HG03064 (cell line): ENCODE results near the gene MTX1.
A peak's percentile ranks its signal among the peaks of the same experiment; 100 is the strongest.
"Not testable (repeated sequence)": the region's sequence is repeated elsewhere in the genome, so short reads cannot be mapped to it uniquely, and the experiment has no call there.

Experiments
- ATAC-seq: cut with Tn5 transposase; IDR thresholded peaks from one replicate; pipeline ENCODE4 v1.9.1; 2021; ENCODE audit warnings: low read depth; ENCODE audit not compliant: unreplicated experiment

The MTX1 gene, protein sequence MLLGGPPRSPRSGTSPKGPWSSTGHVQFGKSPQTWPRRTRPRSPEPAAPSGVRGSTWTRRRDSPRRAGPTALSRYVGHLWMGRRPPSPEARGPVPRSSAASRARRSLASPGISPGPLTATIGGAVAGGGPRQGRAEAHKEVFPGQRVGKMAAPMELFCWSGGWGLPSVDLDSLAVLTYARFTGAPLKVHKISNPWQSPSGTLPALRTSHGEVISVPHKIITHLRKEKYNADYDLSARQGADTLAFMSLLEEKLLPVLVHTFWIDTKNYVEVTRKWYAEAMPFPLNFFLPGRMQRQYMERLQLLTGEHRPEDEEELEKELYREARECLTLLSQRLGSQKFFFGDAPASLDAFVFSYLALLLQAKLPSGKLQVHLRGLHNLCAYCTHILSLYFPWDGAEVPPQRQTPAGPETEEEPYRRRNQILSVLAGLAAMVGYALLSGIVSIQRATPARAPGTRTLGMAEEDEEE

DNA sequence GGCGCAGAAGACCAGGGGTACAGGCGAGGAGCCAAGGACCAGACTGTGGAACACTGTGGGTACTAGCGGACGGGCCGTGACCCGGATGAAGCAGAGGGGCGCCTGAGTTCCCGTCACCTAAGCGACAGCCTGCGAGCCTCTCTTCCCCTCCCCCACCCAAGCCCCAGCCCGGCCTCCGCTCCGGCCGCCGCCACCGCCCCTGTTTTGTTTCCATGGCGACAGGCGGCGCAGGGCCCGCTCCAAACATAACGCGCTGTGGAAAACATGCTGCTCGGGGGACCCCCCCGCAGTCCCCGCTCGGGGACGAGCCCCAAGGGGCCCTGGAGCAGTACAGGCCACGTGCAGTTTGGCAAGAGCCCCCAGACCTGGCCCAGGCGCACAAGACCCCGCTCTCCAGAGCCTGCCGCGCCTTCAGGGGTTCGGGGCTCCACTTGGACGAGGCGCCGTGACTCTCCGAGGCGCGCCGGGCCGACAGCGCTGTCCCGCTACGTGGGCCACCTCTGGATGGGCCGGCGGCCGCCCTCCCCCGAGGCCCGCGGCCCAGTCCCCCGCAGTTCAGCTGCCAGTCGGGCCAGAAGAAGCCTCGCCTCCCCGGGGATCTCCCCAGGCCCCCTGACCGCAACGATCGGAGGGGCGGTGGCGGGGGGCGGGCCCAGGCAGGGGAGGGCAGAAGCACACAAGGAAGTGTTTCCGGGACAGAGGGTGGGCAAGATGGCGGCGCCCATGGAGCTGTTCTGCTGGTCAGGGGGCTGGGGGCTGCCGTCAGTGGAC is at the start of gene MTX1:
Gene MTX1 (plus strand): TSS at position 155 of the 771 bp plus-strand sequence. CDS start 110 bp downstream, at position 265.
- ATAC-seq: peak; percentile 64

DNA sequence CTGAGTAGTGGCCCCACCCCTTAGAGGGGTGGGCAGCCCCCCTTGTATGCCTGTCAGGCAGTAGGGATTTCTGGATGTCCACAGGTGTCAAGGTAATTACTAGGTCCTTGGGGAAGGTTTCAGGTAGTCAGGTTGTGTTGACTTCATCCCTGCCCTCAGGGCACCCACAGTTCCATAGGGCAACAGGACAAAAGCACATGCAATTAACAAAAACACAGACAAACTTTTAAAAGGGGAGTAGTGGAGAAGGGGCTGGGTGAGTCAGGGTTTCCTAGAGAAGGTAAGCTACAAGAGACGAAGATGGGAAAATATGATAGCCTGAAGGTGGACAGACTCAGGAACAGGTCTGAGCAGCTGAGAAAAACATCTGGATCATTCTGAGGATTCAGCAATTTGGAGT is 49.5 kb upstream of the MTX1 start:
- ATAC-seq: no peak

DNA sequence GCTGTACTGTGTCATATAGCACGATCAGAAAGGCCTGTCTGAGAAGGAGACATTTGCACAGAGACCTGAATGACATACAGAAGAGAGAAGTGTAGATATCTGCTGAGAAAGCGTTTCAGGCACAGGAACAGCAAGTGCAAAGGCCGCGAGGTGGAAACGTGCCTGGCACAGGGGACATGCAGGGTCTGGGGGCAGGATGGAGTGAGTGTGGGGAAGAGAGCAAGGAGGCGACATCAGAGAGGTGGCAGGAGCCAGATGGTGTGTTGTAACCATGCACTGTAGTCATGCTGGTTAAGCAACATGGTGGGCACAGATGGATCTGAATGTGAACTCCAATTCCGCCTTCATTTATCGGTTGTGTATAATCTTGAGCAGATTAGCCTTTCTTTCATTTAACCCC is 48.4 kb upstream of the MTX1 start:
- no peak for ATAC-seq

DNA sequence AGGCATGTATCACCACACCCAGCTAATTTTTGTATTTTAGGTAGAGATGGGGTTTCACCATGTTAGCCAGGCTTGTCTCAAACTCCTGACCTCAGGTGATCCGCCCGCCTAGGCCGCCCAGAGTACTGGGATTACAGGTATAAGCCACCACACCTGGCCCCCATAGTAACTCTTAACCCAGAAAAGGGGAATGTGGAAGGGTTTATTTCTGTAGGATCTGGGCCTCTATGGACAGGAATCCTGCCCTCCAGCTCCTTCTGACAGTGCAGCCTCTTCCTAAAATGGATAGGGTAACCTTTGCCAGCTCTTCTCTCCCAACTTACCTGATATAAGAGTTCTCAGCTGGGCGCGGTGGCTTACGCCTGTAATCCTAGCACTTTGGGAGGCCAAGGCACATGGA is 45.9 kb upstream of the MTX1 start:
- not testable (repeated sequence) for ATAC-seq

DNA sequence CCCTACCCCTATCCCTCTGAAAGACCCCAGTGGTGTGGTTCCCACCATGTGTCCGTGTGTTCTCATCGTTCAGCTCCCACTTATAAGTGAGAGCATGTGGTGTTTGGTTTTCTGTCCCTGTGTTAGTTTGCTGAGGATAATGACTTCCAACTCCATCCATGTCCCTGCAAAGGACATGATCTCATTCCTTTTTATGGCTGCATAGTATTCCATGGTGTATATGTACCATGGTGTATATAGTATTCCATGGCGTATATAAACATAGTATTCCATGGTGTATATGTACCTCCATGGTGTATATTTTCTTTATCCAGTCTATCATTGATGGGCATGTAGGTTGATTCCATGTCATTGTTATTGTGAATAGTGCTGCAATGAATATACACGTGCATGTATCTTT is 44.7 kb upstream of the MTX1 start:
- ATAC-seq: not testable (repeated sequence)

DNA sequence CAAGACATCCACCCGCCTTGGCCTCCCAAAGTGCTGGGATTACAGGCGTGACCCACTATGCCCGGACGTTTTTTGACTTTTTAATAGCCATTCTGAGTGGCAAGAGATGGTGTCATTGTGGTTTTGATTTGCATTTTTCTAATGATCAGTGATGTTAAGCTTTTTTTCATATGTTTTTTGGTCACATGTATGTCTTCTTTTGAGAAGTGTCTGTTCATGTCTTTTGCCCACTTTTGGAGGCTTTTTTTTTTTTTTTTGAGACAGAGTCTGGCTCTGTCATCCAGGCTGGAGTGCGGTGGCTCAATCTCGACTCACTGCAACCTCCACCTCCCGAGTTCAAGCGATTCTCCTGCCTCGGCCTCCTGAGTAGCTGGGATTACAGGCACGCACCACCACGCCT is 43.9 kb upstream of the MTX1 start:
- not testable (repeated sequence) for ATAC-seq

DNA sequence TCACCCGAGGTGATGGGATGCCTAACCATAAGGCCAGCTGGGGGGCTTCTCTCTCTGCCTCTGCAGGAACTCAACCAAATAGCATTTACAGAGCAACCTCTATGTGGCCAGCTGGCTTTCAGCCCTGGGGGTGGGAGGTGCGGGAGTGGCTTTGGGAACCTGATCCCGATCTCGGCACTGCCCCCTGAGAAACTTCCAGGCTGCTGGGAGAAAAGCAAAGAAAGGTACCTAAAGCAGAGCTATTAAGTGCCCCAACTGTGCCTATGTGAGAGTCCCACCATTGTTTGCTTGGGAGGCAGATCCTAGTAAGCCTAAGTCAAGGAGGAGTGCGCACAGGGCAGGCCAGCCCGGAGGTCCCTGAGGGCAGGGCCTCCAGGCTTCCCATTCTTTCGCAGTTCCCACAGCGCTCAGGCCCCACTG is 42.4 kb upstream of the MTX1 start:
- ATAC-seq: no peak

DNA sequence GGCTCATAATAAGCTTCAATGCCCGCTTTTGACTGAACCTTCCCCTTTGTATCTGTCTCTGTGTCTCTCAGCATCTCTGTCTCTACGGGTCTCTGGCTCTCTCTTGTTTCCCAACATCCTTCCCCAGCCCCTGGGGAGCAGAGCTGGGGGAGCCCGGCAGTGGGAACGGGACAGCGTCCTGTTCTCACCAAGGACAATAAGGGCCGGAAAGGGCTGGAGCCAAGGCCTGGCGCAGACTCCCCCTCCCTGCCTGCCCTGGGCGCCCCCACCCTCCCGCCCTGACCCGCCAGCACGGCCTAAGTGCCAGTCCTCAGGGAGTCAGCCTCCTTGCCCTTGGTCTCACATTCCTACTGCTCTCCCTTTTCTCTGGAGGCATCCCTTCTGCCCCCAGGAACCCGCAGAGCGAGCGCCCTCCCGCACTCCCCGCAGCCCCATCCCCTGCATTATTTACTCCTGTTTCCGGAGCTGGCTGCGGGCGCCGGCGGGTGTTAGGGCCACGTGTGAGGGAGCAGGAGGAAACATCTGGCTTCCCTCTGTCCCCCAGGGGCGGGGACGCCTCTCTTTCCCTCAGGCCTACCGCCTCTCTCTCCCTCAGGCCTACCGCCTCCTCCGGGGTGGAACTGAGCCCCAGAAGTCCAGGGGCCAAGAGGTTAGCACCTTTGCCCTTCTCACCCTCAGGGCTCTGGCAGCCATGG is 41.9 kb upstream of the MTX1 start:
- ATAC-seq: no peak

DNA sequence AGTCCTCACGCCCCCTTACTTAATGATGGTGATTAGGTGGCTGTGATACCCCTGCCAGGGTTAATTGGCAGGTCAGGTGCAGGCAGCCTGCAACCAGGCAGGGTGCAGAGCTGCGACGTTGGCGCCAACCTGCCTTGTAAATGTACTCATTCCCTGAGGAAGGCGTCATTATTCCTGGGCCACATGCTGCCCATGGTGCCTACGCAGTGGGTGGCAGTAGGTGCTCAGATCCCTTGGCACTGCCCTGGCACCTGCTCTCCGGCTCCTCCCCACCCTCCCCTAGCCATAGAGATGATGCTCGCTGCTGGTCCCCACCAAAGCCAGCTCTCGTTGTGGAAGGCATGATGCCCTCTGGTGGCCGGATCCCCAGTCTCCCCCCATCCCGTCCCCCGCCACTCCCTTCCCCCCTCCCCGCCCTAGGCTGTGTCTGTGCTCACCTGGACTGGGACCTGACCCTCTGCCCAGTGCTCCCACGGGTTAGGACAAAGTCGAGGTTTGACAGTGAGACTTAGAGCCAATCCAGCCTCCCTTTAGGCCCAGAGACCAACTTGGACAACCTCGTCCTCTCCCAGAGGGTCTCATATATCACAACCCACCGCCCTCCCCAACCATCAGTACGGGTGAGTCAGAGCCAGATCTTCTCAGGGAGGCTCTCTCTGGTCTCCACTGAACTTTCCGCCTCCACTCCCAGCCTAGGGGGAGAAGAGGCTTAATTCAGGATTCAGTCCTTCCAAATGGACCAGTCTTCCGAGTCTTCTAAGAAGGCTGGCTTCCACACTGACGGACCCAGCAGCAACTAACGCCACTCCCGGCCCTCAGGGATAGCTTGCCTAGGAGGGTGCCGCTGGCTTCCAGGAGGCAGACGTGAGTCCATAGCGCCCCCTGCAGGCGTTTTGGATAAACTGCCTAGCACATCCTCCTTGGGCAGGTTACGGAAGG is 41.1 kb upstream of the MTX1 start:
- ATAC-seq: no peak

DNA sequence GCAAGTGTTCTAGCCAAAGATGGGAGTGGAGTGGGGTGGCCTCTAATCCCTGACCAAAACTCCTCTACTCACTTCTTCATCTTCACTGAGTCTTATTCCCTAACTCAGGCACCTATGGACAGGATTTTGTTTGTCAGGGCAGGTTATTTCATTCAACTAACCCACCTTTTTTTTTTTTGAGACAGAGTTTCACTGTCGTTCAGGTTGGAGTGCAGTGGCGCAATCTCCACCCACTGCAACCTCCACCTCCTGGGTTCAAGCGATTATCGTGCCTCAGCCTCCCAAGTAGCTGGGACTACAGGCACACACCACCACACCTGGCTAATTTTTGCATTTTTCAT is 40.4 kb upstream of the MTX1 start:
- not testable (repeated sequence) for ATAC-seq

DNA sequence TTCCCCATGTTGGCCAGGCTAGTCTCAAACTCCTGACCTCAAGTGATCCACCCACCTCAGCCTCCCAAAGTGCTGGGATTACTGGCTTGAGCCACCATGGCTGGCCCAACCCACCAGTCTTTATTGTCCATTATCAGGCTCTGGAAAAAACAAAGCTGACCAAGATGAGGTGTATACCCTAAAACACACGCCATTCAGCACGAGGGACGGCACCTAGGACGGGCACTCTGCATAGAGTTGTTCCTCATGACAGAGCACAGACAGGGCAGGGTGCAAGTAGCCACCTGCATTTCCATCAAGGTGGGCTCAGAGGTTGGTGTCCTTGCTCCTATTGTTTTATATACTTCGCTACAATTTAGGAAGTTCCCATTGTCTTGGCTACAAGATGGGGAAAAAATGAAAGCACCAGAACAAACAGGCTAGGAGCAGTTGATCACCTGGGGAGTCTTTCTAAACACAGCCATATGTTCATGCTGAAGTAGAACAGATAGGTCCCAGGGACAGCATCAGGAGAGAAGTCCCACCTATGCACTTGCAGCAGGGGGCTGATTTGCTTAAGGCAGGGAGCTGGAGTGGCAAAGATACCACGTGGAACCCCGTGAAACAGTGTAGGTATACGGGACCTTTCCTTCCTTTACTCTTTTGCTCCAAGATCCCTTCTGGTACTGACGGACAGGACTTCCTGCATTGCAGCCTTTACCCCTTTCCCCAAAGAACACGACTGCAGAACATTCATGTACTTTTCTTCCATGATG is 39.9 kb upstream of the MTX1 start:
- ATAC-seq: no peak

DNA sequence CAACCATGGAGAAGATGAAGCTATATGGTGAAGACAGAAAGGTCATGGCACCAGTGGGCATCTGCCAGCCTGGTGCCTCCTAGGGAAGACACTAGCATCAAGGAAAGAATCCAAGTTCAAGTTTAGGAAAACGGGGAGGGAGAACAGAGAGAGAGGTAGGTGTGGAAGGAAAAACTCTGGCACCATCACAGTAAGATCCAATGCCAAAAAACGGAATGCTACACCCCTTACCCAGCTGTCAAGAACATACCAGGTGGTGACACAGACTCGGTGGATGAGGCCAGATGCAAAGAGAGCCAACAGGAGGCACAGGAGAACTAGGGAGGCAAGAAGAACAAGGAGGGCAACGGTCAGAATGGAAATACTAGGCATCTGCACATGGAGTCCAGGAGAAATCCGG is 39.0 kb upstream of the MTX1 start:
- no peak for ATAC-seq

DNA sequence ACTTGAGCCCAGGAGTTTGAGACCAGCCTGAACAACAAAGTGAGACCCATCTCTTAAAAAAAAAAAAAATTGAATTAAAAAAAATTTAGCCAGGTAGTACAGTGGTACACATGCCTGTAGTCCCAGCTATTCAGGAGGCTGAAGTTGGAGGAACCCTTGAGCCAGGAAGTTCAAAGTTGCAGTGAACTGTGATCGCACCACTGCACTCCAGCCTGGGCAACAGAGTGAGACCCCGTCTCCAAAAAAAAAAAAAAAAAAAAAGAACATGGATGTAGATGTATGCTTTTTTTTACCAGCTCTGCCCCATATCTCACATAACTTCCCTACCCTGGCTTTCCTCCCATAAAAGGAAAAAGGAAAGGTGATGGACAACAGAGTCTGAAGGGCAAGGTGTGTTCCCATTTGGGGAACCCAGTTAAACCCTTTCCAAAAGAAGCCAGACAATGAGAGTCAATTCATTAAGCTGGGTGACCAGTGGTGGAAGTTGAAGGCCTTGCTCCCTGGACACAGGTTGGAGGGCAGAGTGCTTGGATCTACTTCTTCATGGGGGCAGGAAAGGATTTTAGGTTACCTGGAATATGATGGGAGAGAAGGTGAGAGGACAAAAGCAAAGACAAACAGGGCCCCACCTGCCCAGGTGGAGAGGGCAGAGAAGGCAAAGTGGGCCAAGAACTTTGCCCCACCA is 38.3 kb upstream of the MTX1 start:
- no peak for ATAC-seq

DNA sequence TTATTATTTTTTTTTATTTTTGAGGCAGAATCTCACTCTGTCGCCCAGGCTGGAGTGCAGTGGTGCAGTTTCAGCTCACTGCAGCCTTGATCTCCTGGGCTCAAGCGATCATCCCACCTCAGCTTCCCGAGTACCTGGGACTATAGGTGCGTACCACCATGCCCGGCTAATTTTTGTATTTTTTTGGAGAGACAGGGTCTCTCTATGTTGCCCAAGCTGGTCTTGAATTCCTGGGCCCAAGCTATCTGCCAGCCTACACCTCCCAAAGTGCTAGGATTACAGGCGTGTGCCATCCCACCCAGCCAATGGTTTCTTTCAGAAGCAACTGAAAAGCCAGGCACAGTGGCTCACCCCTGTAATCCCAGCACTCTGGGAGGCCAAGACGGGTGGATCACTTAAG is 37.7 kb upstream of the MTX1 start:
- no peak for ATAC-seq

DNA sequence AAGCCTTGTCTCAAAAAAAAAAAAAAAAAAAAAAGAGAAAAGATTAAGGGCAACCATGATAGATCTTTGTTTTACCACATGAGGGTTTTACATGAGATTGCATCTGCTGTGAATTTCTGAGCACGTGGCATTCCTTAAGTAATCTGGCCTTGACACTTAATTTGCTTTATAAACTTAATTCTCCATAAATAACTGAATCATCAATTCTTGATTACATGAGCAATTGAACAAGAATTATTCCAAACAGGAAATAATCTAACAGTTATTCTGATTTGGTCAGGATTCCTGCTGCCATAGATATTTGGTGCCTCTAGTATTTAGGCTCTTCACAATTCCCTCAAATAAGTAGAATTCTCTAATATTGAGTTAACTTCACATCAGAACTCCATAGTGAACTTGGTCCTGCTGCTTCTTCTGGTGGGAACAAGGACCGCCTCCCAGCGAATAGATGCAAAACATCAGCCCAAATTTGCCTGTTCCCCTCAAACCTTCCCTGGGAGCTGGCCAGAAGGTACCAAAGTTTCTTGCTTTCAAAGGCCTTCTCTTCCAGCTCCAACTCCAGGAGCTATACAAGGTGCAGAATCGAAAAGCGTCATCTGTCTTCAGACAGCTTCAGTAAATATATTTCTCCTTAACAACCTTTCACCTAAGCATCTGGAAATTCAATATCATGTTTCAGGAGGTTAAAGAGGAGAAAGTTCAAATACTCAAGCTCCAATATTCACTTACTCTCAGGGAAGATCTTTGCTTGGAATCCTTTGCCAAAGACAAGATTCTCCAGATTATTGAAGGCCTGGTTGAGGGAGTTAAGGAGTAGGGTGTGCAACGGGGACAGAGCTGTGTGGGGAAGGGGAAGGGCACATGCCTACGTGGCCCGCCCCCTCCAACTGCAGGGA is 36.4 kb upstream of the MTX1 start:
- peak; percentile 24 for ATAC-seq

DNA sequence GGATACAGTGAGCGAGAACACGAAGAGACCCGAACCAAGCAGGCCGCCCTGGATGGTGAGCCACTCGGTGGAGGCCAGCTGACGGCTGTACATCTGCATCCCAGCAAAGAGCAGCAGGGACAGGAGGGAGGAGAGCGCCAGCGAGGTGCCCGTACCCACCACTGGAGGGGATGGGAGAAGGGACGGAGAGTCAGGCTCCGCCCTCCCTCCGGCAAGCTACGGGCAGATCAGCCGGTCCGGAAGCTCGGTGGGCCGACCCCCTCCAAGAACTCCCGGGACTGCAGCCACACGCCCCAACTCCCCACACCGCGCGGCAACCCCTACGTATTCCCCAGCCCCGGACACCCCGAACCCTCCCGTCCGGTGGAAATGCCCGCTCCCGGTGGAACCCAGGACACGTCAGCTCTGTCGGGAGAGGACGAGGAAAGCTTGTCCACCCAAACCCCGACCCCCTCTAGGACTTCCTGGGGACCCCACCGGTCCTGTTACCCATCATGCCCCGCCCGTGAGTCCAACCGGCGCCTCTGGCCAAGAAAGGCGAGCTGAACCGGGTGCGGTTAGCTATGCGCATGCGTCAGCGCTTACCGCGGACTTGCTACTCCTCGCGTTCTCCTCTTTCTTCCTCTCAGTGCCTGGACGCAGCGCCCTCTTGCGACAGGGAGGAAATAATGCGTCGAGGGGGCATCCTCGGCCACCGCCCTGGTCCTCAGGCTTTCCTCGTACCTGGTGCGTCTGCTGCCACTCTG is 35.6 kb upstream of the MTX1 start, which contains the start of gene KRTCAP2:
Gene KRTCAP2 (minus strand): TSS at position 573 of the 746 bp plus-strand sequence. CDS start 80 bp downstream, at position 493.
- ATAC-seq: peak; percentile 51
